D341Med (cell line): Measurements from ENCODE around the gene CHSY3.

Experiments
- DNase-seq: peaks from one replicate; pipeline ENCODE4 v3.0.0; 2012; ENCODE audit warnings: low spot score

Gene CHSY3

GRCh38 chr5:129945774-129946270, 41.6 kb downstream of the CHSY3 start:
- DNase-seq = no peak

GRCh38 chr5:129951039-129951438, 46.8 kb downstream of the CHSY3 start:
- DNase-seq = no peak

GRCh38 chr5:129958581-129958980, 54.3 kb downstream of the CHSY3 start:
- peak; percentile 34 for DNase-seq

GRCh38 chr5:129960831-129961230, 56.6 kb downstream of the CHSY3 start:
- DNase-seq = no peak

- DNase-seq = no peak
Measured at GRCh38 chr5:129962506-129962905, 58.2 kb downstream of the CHSY3 start.

- DNase-seq = no peak
Measured at GRCh38 chr5:129963359-129963758, 59.1 kb downstream of the CHSY3 start.

- DNase-seq = no peak
Measured at GRCh38 chr5:129966071-129966470, 61.8 kb downstream of the CHSY3 start.

- no peak for DNase-seq
Measured at GRCh38 chr5:129971714-129972113, 67.4 kb downstream of the CHSY3 start.

GRCh38 chr5:129972465-129973141, 68.3 kb downstream of the CHSY3 start:
- no peak for DNase-seq

- DNase-seq = no peak
Measured at GRCh38 chr5:129973716-129974426, 69.6 kb downstream of the CHSY3 start.

GRCh38 chr5:129977810-129978209, 73.5 kb downstream of the CHSY3 start:
- no peak for DNase-seq

GRCh38 chr5:129978270-129978669, 74.0 kb downstream of the CHSY3 start:
- no peak for DNase-seq

- no peak for DNase-seq
Measured at GRCh38 chr5:129988453-129988852, 84.2 kb downstream of the CHSY3 start.

GRCh38 chr5:129991780-129992179, 87.5 kb downstream of the CHSY3 start:
- DNase-seq = no peak

- no peak for DNase-seq
Measured at GRCh38 chr5:129996896-129997295, 92.6 kb downstream of the CHSY3 start.

- DNase-seq = no peak
Measured at GRCh38 chr5:130000460-130000859, 96.2 kb downstream of the CHSY3 start.

GRCh38 chr5:130002183-130002582, 97.9 kb downstream of the CHSY3 start:
- no peak for DNase-seq

- no peak for DNase-seq
Measured at GRCh38 chr5:130002876-130003275, 98.6 kb downstream of the CHSY3 start.

GRCh38 chr5:130011986-130012385, 107.7 kb downstream of the CHSY3 start:
- no peak for DNase-seq

GRCh38 chr5:130017173-130017572, 112.9 kb downstream of the CHSY3 start:
- DNase-seq = no peak

- no peak for DNase-seq
Measured at GRCh38 chr5:130018641-130019040, 114.4 kb downstream of the CHSY3 start.

- no peak for DNase-seq
Measured at GRCh38 chr5:130021000-130021399, 116.7 kb downstream of the CHSY3 start.

- DNase-seq = no peak
Measured at GRCh38 chr5:130021876-130022275, 117.6 kb downstream of the CHSY3 start.

GRCh38 chr5:130023604-130024003, 119.3 kb downstream of the CHSY3 start:
- DNase-seq = no peak
